Measurements from ENCODE around the gene LIMK2.

GRCh38 chr22:31223786-31224191, 11.7 kb downstream of the LIMK2 start:
- TF ChIP-seq, protein P1, sequence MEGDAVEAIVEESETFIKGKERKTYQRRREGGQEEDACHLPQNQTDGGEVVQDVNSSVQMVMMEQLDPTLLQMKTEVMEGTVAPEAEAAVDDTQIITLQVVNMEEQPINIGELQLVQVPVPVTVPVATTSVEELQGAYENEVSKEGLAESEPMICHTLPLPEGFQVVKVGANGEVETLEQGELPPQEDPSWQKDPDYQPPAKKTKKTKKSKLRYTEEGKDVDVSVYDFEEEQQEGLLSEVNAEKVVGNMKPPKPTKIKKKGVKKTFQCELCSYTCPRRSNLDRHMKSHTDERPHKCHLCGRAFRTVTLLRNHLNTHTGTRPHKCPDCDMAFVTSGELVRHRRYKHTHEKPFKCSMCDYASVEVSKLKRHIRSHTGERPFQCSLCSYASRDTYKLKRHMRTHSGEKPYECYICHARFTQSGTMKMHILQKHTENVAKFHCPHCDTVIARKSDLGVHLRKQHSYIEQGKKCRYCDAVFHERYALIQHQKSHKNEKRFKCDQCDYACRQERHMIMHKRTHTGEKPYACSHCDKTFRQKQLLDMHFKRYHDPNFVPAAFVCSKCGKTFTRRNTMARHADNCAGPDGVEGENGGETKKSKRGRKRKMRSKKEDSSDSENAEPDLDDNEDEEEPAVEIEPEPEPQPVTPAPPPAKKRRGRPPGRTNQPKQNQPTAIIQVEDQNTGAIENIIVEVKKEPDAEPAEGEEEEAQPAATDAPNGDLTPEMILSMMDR (IDR thresholded peaks at IDR 0.05) = no peak
- TF ChIP-seq POLR2A (IDR thresholded peaks at IDR 0.05) = no peak
- no peak for TF ChIP-seq EP300 (IDR thresholded peaks at IDR 0.05)

Data from stomach (tissue), 4 donors.